Choroid plexus epithelial cell (primary cell): Measurements from ENCODE around the gene WSB1.
"Not testable (repeated sequence)": the region's sequence is repeated elsewhere in the genome, so short reads cannot be mapped to it uniquely, and the experiment has no call there.

ENCODE experiments used
- DNase-seq: peaks from one replicate; pipeline ENCODE4 v3.0.0-alpha.2; 2010; ENCODE audit warnings: low read depth
- H3K4me3 ChIP-seq: 2 replicates; pipeline ENCODE4 v1.5.1; 2011; ENCODE audit warnings: low read depth, mild to moderate bottlenecking, control low read depth, low read length, moderate library complexity
- CTCF ChIP-seq: conservative IDR thresholded peaks from 2 replicates; pipeline ENCODE4 v1.5.1; 2011; ENCODE audit warnings: low read depth, mild to moderate bottlenecking, control low read depth, inconsistent platforms, low read length, moderate library complexity

WSB1 gene

GRCh38 chr17:27266228-27266627, 27.7 kb upstream of the WSB1 start:
- TF ChIP-seq CTCF = no peak
- no peak overlapping the region for H3K4me3 ChIP-seq
- no peak for DNase-seq

- TF ChIP-seq CTCF = no peak
- no peak overlapping the region for H3K4me3 ChIP-seq
- no peak for DNase-seq
Measured at GRCh38 chr17:27268394-27269085, 25.4 kb upstream of the WSB1 start.

- DNase-seq = no peak
- TF ChIP-seq CTCF = no peak
- no peak overlapping the region for H3K4me3 ChIP-seq
Measured at GRCh38 chr17:27269201-27269600, 24.7 kb upstream of the WSB1 start.

GRCh38 chr17:27269974-27270373, 23.9 kb upstream of the WSB1 start:
- no peak overlapping the region for H3K4me3 ChIP-seq
- no peak for TF ChIP-seq CTCF
- no peak for DNase-seq

GRCh38 chr17:27276653-27277156, 17.2 kb upstream of the WSB1 start:
- DNase-seq = no peak
- no peak for TF ChIP-seq CTCF
- H3K4me3 ChIP-seq = no peak overlapping the region

- not testable (repeated sequence) for DNase-seq, H3K4me3 ChIP-seq
Measured at GRCh38 chr17:27279132-27279531, 14.8 kb upstream of the WSB1 start.

GRCh38 chr17:27280527-27280926, 13.4 kb upstream of the WSB1 start:
- no peak for TF ChIP-seq CTCF
- DNase-seq = no peak
- H3K4me3 ChIP-seq = no peak overlapping the region
